ENCODE data around the gene CCDC159.

The CCDC159 gene

GRCh38 chr19:11397089-11397610 lies 50.8 kb downstream of the CCDC159 start:
- no peak for DNase-seq (ENCODE audit: low spot score)

GRCh38 chr19:11399667-11400066 lies 53.3 kb downstream of the CCDC159 start:
- DNase-seq (ENCODE audit: low spot score) = no peak

- no peak for DNase-seq (ENCODE audit: low spot score)
Observed at GRCh38 chr19:11400798-11401197, 54.5 kb downstream of the CCDC159 start.

GRCh38 chr19:11401808-11402543 lies 55.7 kb downstream of the CCDC159 start:
- DNase-seq (ENCODE audit: low spot score) = no peak
